ENCODE data around the gene ZNF668.

Gene ZNF668

GRCh38 chr16:31073970-31074813, at the start of gene ZNF668, which contains the start of gene ZNF646:
Gene ZNF668 (minus strand): TSS chr16:31074240. CDS start chr16:31064459, 9,781 bp downstream.
Gene ZNF646 (plus strand): TSS chr16:31074422. CDS start chr16:31076325, 1,903 bp downstream.
- DNase-seq (ENCODE audit: low read depth) = peak; percentile 94

GRCh38 chr16:31120129-31120528, 46.1 kb upstream of the ZNF668 start:
- no peak for DNase-seq (ENCODE audit: low read depth)

- DNase-seq (ENCODE audit: low read depth) = no peak
Measured at GRCh38 chr16:31118223-31119155, 44.4 kb upstream of the ZNF668 start.

- peak; percentile 92 for DNase-seq (ENCODE audit: low read depth)
Measured at GRCh38 chr16:31117384-31118222, 43.6 kb upstream of the ZNF668 start, which contains the start of gene KAT8. Gene KAT8 (plus strand): TSS chr16:31117664. CDS start chr16:31117682, 18 bp downstream.

GRCh38 chr16:31114468-31114867, 40.4 kb upstream of the ZNF668 start:
- no peak for DNase-seq (ENCODE audit: low read depth)

GRCh38 chr16:31113121-31114120, 39.4 kb upstream of the ZNF668 start:
- DNase-seq (ENCODE audit: low read depth) = no peak

- no peak for DNase-seq (ENCODE audit: low read depth)
Measured at GRCh38 chr16:31112711-31113110, 38.7 kb upstream of the ZNF668 start.

GRCh38 chr16:31111881-31112466, 37.9 kb upstream of the ZNF668 start:
- no peak for DNase-seq (ENCODE audit: low read depth)

GRCh38 chr16:31110106-31111034, 36.3 kb upstream of the ZNF668 start:
- DNase-seq (ENCODE audit: low read depth) = no peak

GRCh38 chr16:31109622-31110021, 35.6 kb upstream of the ZNF668 start:
- DNase-seq (ENCODE audit: low read depth) = no peak

- no peak for DNase-seq (ENCODE audit: low read depth)
Measured at GRCh38 chr16:31108794-31109558, 34.9 kb upstream of the ZNF668 start.

- DNase-seq (ENCODE audit: low read depth) = peak; percentile 47
Measured at GRCh38 chr16:31108035-31108793, 34.2 kb upstream of the ZNF668 start, which contains the start of gene BCKDK. Gene BCKDK (plus strand): TSS chr16:31108386. CDS start chr16:31109224, 838 bp downstream.

- DNase-seq (ENCODE audit: low read depth) = no peak
Measured at GRCh38 chr16:31107465-31107867, 33.4 kb upstream of the ZNF668 start.

- no peak for DNase-seq (ENCODE audit: low read depth)
Measured at GRCh38 chr16:31106509-31107464, 32.7 kb upstream of the ZNF668 start.

GRCh38 chr16:31105677-31106213, 31.7 kb upstream of the ZNF668 start:
- peak; percentile 52 for DNase-seq (ENCODE audit: low read depth)

Measured in activated T-helper 1 cell treated with Interleukin-2 at 50 U/mL for 16 hours (primary cell).